Stimulated activated CD4-positive, alpha-beta T cell treated with anti-CD3 and anti-CD28 coated beads, TNF-alpha, amount 100 ng/mL, for 4 hours (primary cell): ENCODE measurements around the gene VANGL2.

Experiments used
- DNase-seq, 3 experiments: peaks; one replicate each; pipeline ENCODE4 v3.0.0-alpha.2; 2020; ENCODE audit warnings: low read depth in 3 of 3

The VANGL2 gene

DNA sequence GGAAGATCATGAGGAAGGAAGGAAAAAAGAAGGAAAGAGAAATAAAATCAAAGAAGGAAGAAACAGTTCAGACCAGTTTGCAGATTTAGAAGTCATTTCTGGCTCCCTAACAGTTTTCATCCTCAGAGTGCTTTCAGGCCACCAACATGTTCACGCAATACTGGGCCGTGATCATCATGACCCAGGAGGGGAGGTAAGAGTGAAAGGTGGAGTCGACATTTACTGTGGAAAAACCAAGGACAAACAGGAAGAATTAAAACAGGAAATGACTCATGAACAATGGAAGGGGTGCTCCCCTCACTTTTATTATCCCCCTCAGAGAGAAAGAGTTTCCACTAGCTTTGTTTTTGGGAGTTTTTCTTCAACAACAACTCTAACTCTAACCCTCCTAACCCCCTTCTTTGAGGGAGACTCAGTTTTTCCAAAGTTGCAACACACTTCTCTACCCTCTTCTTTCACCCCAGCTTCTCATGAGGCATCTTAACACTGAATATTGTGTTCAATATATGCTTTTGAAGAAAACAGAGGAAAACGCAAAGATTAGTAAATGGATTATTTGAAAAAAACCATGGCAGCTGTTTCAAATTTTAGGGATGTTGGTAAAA, 60.4 kb downstream of the VANGL2 start:
- DNase-seq = no peak

DNA sequence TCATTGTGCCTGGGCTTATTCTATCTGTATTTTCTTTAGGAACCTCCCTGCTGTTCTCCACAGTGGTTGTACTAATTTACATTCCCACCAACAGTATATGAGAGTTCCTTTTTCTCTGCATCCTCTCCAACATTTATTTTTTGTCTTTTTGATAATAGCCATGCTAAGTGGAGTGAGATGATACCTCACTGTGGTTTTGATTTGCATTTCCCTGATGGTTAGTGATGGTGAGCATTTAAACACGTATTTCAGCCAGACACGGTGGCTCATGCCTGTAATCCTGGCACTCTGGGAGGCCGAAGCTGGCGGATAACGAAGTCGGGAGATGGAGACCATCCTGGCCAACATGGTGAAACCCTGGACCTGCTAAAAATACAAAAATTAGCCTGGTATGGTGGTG, 64.8 kb downstream of the VANGL2 start:
- DNase-seq = no peak

DNA sequence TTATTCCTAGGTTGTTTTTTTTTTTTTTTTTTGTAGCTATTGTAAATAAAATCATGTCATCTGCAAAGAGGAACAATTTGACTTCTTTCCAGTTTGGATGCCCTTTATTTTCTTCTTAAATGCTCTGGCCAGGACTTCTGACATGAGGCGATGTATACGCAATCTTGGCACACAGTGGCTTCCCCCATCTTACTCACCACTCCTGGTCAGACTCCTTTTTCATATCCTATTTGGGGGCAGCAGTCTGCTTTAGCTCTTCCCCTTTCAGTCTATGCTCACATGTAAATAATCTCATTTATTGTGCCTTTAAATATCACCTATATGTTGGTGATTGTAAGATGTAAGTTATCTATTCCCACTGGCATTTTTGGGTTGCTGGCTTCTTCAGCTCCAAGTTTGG, 66.6 kb downstream of the VANGL2 start:
- DNase-seq = no peak

- no peak for DNase-seq
These were observed 67.2 kb downstream of the VANGL2 start for GRCh38 chr1:160467576-160467975.

DNA sequence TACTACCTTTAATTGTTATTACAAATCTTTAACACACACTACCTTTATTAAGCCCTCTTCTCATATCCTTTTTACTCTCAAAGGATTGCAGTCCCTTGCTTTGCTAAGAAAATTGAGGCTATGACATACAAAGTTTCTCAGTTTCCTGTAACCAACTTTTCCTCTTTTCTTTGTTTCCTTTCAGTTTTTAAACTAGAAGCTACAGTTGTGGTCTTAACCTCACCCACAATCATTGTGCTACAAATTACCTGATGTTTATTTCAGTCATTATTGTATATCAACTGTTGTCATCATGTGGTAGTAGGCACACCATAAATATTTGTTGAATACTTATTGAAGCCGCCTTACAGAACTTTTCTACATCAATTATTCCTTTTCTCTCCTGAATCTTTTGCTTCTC, 70.9 kb downstream of the VANGL2 start:
- no peak for DNase-seq

- DNase-seq = no peak
These were observed 71.7 kb downstream of the VANGL2 start for GRCh38 chr1:160472112-160472511.

DNA sequence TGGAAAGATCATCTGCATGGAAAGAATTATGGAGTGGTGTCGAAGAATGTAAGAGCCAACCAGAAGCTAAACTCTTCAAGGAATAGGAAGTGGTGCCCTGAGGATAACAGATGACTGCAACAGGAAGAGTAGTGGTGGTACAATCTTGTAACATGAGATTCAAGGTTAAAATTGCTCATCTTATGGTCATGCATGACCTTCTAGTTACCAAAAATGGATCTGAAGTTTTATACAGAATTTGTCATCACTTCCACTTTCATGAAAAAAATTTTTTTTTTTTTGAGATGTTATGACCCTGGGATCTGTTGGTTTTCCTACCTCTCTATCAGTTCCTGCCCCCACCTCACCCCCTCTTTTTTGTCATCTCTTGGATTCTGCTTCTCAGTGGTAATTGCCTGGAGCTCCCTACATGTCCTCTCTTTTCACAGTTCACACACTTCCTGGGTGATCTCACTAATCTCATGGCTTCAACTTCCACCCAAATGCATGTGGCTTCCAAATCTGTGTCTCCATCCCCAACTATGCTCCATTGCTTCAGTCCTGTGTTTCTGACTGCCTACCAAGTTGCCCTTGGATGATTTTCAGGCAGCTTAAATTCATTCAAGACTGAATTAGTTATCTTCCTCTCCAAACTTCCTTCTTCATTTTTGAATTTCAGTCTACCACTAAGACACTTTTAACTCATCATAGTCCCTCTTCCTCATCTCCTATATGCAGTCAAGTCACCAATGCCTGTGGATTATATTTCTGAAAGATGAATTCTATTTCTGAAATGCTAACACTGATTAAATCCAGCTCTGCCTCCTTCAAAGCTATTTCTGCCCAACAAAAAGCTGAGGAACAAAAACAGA, 74.3 kb downstream of the VANGL2 start:
- no peak for DNase-seq
